DND-41 (cell line): Measurements from ENCODE around the gene SMAD7.
A peak's percentile ranks its signal among the peaks of the same experiment; 100 is the strongest.

Experiments
- ATAC-seq: fragments of 200-7000 bp; cut with Tn5 transposase; 3 replicates; pipeline ENCODE4 v1.9.1; 2021; ENCODE audit warnings: low read depth; ENCODE audit not compliant: insufficient read depth
- DNase-seq: peaks from one replicate; pipeline ENCODE4 v3.0.0-alpha.2; 2020
- H2AFZ ChIP-seq: 2 replicates; pipeline ENCODE4 v1.6.0; 2012; ENCODE audit warnings: low read depth, low read length
- H3K27ac ChIP-seq: 2 replicates; pipeline ENCODE4 v1.5.1; 2012; ENCODE audit warnings: low read length, inconsistent platforms
- H3K27me3 ChIP-seq: fragments of 200-600 bp; sonication (generic); 2 replicates; pipeline ENCODE4 v1.6.0; 2012; ENCODE audit warnings: low read length, mild to moderate bottlenecking, inconsistent platforms; ENCODE audit not compliant: insufficient read depth, poor library complexity
- H3K36me3 ChIP-seq: 2 replicates; pipeline ENCODE4 v1.5.1; 2012; ENCODE audit warnings: low read length, inconsistent platforms; ENCODE audit not compliant: insufficient read depth
- H3K4me1 ChIP-seq: 2 replicates; pipeline ENCODE4 v1.5.1; 2012; ENCODE audit warnings: mild to moderate bottlenecking, low read length; ENCODE audit not compliant: insufficient read depth
- H3K4me2 ChIP-seq: 2 replicates; pipeline ENCODE4 v1.6.0; 2012; ENCODE audit warnings: mild to moderate bottlenecking, moderate library complexity, low read length, inconsistent platforms; ENCODE audit not compliant: insufficient read depth
- H3K4me3 ChIP-seq, 2 experiments: fragments of 200-600 bp in 1 of 2; shearing (Covaris generic) in 1 of 2; 2 replicates each; pipeline ENCODE4 v1.5.1; 2012 to 2016; ENCODE audit warnings: inconsistent platforms in 2 of 2, low read length in 2 of 2, mild to moderate bottlenecking in 2 of 2, low read depth in 1 of 2, moderate library complexity in 1 of 2
- H3K79me2 ChIP-seq: 2 replicates; pipeline ENCODE4 v1.6.0; 2012; ENCODE audit warnings: low read length, inconsistent platforms; ENCODE audit not compliant: insufficient read depth
- H3K9ac ChIP-seq: 2 replicates; pipeline ENCODE4 v1.6.0; 2012; ENCODE audit warnings: low read depth, mild to moderate bottlenecking, inconsistent platforms, low read length, moderate library complexity
- H3K9me3 ChIP-seq: 2 replicates; pipeline ENCODE4 v1.5.1; 2012; ENCODE audit warnings: low read length, moderate library complexity, mild to moderate bottlenecking, inconsistent platforms; ENCODE audit not compliant: insufficient read depth, severe bottlenecking
- H4K20me1 ChIP-seq: 2 replicates; pipeline ENCODE4 v1.6.0; 2012; ENCODE audit warnings: low read length; ENCODE audit not compliant: insufficient read depth
- EZH2 ChIP-seq: IDR thresholded peaks from 3 replicates; pipeline ENCODE4 v1.6.1; 2012; ENCODE audit warnings: borderline replicate concordance, low read depth, mild to moderate bottlenecking, moderate library complexity, low read length, inconsistent platforms; ENCODE audit not compliant: severe bottlenecking
- TF ChIP-seq, protein P1 (sequence below): IDR thresholded peaks from 2 replicates; pipeline ENCODE4 v1.5.1; 2012; ENCODE audit warnings: borderline replicate concordance, low read length, moderate library complexity, mild to moderate bottlenecking; ENCODE audit not compliant: poor library complexity, severe bottlenecking; ENCODE audit errors: extremely low read depth

SMAD7 gene

GRCh38 chr18:48948112-48949049, 2.4 kb downstream of the SMAD7 start:
- H3K4me2 ChIP-seq, result peak overlapping the region; percentile 98
- peaks cover 42% of the 10 kb centered on the region for H4K20me1 ChIP-seq
- H2AFZ ChIP-seq, result peak overlapping the region; percentile 49; the same call in 1 of the 2 replicates
- peak overlapping the region; percentile 59 for H3K9ac ChIP-seq
- H3K27me3 ChIP-seq, result peaks cover 47% of the 10 kb centered on the region
- H3K9me3 ChIP-seq, result no peaks in the 10 kb centered on the region
- peak overlapping the region; percentile 50 to 78 for H3K4me3 ChIP-seq
- DNase-seq (peak; percentile 60), ATAC-seq (peak; percentile 48)
- H3K27ac ChIP-seq, result peak overlapping the region; percentile 61; the same call in 1 of the 2 replicates
- peaks cover 15% of the 10 kb centered on the region for H3K79me2 ChIP-seq
- TF ChIP-seq EZH2, result no peak
- TF ChIP-seq, protein P1, sequence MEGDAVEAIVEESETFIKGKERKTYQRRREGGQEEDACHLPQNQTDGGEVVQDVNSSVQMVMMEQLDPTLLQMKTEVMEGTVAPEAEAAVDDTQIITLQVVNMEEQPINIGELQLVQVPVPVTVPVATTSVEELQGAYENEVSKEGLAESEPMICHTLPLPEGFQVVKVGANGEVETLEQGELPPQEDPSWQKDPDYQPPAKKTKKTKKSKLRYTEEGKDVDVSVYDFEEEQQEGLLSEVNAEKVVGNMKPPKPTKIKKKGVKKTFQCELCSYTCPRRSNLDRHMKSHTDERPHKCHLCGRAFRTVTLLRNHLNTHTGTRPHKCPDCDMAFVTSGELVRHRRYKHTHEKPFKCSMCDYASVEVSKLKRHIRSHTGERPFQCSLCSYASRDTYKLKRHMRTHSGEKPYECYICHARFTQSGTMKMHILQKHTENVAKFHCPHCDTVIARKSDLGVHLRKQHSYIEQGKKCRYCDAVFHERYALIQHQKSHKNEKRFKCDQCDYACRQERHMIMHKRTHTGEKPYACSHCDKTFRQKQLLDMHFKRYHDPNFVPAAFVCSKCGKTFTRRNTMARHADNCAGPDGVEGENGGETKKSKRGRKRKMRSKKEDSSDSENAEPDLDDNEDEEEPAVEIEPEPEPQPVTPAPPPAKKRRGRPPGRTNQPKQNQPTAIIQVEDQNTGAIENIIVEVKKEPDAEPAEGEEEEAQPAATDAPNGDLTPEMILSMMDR, result no peak
- peaks cover 77% of the 10 kb centered on the region for H3K4me1 ChIP-seq
- no peaks in the 10 kb centered on the region; the same call in 1 of the 2 replicates for H3K36me3 ChIP-seq

DNA sequence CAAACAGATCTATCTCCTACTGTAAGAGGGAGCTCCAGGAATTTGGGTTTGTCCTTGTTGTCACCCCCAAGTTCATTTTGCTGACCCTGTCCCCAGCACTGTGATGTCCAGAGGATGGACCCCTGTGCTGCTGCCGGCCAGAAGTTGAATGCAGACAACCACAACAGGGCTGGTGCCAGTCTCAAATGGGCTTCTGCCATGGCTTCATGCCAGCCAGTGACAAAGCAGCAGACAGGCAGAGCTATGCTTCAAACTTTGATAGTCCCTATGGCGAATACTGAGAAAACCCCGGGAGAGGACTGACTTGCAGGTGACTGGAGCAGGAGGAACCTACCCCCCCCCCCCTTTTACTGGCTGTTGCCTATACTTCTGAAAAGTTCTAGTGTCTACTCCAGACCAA, 3.2 kb downstream of the SMAD7 start:
- DNase-seq (no peak), ATAC-seq (no peak)
- peak overlapping the region; percentile 98 for H3K4me2 ChIP-seq
- H3K4me3 ChIP-seq, result peak overlapping the region in 1 of 2 experiments; percentile 78; a peak in 2 of 4 replicates
- H3K79me2 ChIP-seq, result peaks cover 15% of the 10 kb centered on the region
- H3K36me3 ChIP-seq, result no peaks in the 10 kb centered on the region; the same call in 1 of the 2 replicates
- no peak for TF ChIP-seq EZH2
- TF ChIP-seq, protein P1, result no peak
- H3K27ac ChIP-seq, result no peak overlapping the region
- peaks cover 81% of the 10 kb centered on the region for H3K4me1 ChIP-seq
- H4K20me1 ChIP-seq, result peaks cover 45% of the 10 kb centered on the region
- H3K9ac ChIP-seq, result peak overlapping the region; percentile 59
- H3K27me3 ChIP-seq, result peaks cover 47% of the 10 kb centered on the region
- H3K9me3 ChIP-seq, result no peaks in the 10 kb centered on the region
- H2AFZ ChIP-seq, result no peak overlapping the region

- Histone ChIP-seq H3K79me2 (peaks cover 15% of the 10 kb centered on the region), H3K4me2 (peak overlapping the region; percentile 98), H3K27ac (no peak overlapping the region), H3K36me3 (no peaks in the 10 kb centered on the region; the same call in 1 of the 2 replicates), H3K4me3 (0 out of 4 replicates have a peak overlapping the region, but pooled peaks of 1 of the 2 experiments have one; percentile 78), H3K4me1 (peaks cover 81% of the 10 kb centered on the region), H3K9ac (no peak overlapping the region), H3K9me3 (no peaks in the 10 kb centered on the region), H4K20me1 (peaks cover 48% of the 10 kb centered on the region), H2AFZ (no peak overlapping the region), H3K27me3 (peaks cover 42% of the 10 kb centered on the region)
- DNase-seq, result no peak
- ATAC-seq, result no peak
- TF ChIP-seq EZH2, result no peak
- TF ChIP-seq, protein P1, result no peak
Observed at GRCh38 chr18:48947092-48947491, 3.7 kb downstream of the SMAD7 start.
